Activated CD4-positive, alpha-beta memory T cell treated with anti-CD3 and anti-CD28 coated beads for 36 hours (primary cell): Measurements from ENCODE around the gene ABHD2. TPM values are rescaled to one million over a fixed set of nuclear protein-coding genes. Genes with fewer than 3 reads are reported as not detected.

ENCODE experiments used
- CTCF ChIA-PET: fragments of 350-600 bp; sonication (Branson Sonifier 250); formaldehyde crosslinking; loops from one replicate; lab custom pipeline; 2021; ENCODE audit warnings: antibody characterized with exemption, inconsistent platforms; lab: Charles Lee
- POLR2A ChIA-PET: fragments of 350-600 bp; sonication (Branson Sonifier 250); formaldehyde crosslinking; loops from one replicate; lab custom pipeline; 2021; ENCODE audit warnings: antibody characterized with exemption; lab: Charles Lee
- DNase-seq: peaks from one replicate; pipeline ENCODE4 v3.0.0-alpha.2; 2020
- H3K27ac Mint-ChIP-seq: one replicate; pipeline ENCODE4 v1.8.0; 2021; ENCODE audit warnings: mixed read lengths
- H3K27me3 Mint-ChIP-seq: one replicate; pipeline ENCODE4 v1.8.0; 2021; ENCODE audit warnings: mixed read lengths
- H3K36me3 Mint-ChIP-seq: one replicate; pipeline ENCODE4 v1.8.0; 2021; ENCODE audit warnings: mixed read lengths
- H3K4me1 Mint-ChIP-seq: one replicate; pipeline ENCODE4 v1.8.0; 2021; ENCODE audit warnings: low read depth, mixed read lengths
- H3K4me3 Mint-ChIP-seq: one replicate; pipeline ENCODE4 v1.8.0; 2021; ENCODE audit warnings: mild to moderate bottlenecking, mixed read lengths
- H3K9me3 Mint-ChIP-seq: one replicate; pipeline ENCODE4 v1.8.0; 2021; ENCODE audit warnings: mixed read lengths
- intact Hi-C: fragments of 100-400 bp; cut with micrococcal nuclease; formaldehyde crosslinking; loops from one replicate; pipeline ENCODE4 v1.15.1; 2023
- total RNA-seq, 2 experiments: library from RNA; stranded (reverse); gene quantifications; one replicate each; pipeline ENCODE4 v1.2.3, GENCODE V29; 2021

Gene ABHD2
- total RNA-seq, 2 experiments from 2014 or later: 36.0 to 38.5 TPM

GRCh38 chr15:89058376-89058775, 29.9 kb upstream of the ABHD2 start:
- ChIA-PET CTCF (interaction anchor here (0.7 to 12.1 kb wide), 28 partner anchors 9 to 179 kb away, joined by 3 to 276 read pairs (median 6); partner anchors contain the start of gene ABHD2), POLR2A (interaction anchor here (1.1 to 1.8 kb wide), 3 partner anchors 31 to 119 kb away, joined by 3 to 5 read pairs (median 3); no protein-coding TSS in a partner anchor)
- no peak overlapping the region for H3K27ac Mint-ChIP-seq
- DNase-seq: no peak
- H3K4me1 Mint-ChIP-seq: peaks cover 11% of the 10 kb centered on the region
- no peaks in the 10 kb centered on the region for H3K36me3 Mint-ChIP-seq
- no peak overlapping the region for H3K4me3 Mint-ChIP-seq
- H3K9me3 Mint-ChIP-seq: no peaks in the 10 kb centered on the region
- no peaks in the 10 kb centered on the region for H3K27me3 Mint-ChIP-seq
- intact Hi-C loops: loop anchor here (5.0 kb wide), 1 partner anchor 34 kb away; no protein-coding TSS in a partner anchor

DNA sequence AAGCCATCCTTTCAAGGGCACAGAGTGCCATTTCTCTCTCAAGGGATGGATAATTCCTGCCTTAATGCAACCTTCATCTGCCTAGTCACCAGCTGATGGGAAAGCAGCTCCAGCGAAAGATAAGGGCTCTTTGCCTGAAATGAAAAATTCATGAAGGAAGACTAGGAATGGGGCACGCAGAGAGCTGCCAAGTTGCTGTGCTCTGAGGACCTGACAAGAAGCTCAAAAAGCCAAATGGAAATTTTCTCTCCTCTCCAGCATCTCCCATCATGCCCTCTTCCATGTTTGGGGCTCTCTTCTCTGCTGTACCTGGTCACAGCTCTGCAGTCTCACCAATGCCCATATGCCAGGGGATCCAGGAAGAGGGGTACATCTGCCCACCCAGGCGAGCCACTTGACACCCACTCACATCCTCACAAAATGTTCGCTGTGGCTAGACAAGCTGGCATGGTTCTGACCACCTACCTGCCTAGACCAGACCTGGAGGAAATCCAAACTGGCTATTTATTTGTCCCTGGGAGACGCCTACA, 29.3 kb upstream of the ABHD2 start:
- Mint-ChIP-seq H3K36me3 (no peaks in the 10 kb centered on the region), H3K27ac (no peak overlapping the region), H3K27me3 (no peaks in the 10 kb centered on the region), H3K4me1 (peaks cover 11% of the 10 kb centered on the region), H3K4me3 (no peak overlapping the region), H3K9me3 (no peaks in the 10 kb centered on the region)
- intact Hi-C loops: loop anchor here (5.0 kb wide), 1 partner anchor 33 kb away; no protein-coding TSS in a partner anchor
- ChIA-PET CTCF (interaction anchor here (1.0 to 12.1 kb wide), 8 partner anchors 9 to 180 kb away, joined by 3 to 276 read pairs (median 14); partner anchors contain the start of gene ABHD2), POLR2A (interaction anchor here (1.5 to 1.8 kb wide), 2 partner anchors 109 to 119 kb away, joined by 3 to 5 read pairs; no protein-coding TSS in a partner anchor)
- no peak for DNase-seq

- no peak for DNase-seq
- POLR2A ChIA-PET: no interaction called here
- Mint-ChIP-seq H3K4me1 (peaks cover 12% of the 10 kb centered on the region), H3K4me3 (no peak overlapping the region), H3K9me3 (peaks cover 20% of the 10 kb centered on the region), H3K27ac (no peak overlapping the region), H3K27me3 (peaks cover 2% of the 10 kb centered on the region), H3K36me3 (peaks cover 16% of the 10 kb centered on the region)
- intact Hi-C loops: loop anchor here (5.0 kb wide), 1 partner anchor 101 kb away; no protein-coding TSS in a partner anchor
- CTCF ChIA-PET: interaction anchor here (1.4 to 2.4 kb wide), 2 partner anchors 9 to 112 kb away, joined by 3 to 13 read pairs; no protein-coding TSS in a partner anchor
Observed at GRCh38 chr15:89066280-89066679, 22.0 kb upstream of the ABHD2 start.

- intact Hi-C loops: loop anchor here (2.0 to 5.0 kb wide), 2 partner anchors 23 to 100 kb away; no protein-coding TSS in a partner anchor
- Mint-ChIP-seq H3K27me3 (peaks cover 2% of the 10 kb centered on the region), H3K4me1 (peaks cover 12% of the 10 kb centered on the region), H3K4me3 (no peak overlapping the region), H3K9me3 (peaks cover 20% of the 10 kb centered on the region), H3K27ac (peak overlapping the region; percentile 57), H3K36me3 (peaks cover 16% of the 10 kb centered on the region)
- ChIA-PET CTCF (interaction anchor here (0.9 to 2.4 kb wide), 7 partner anchors 9 to 103 kb away, joined by 3 to 13 read pairs (median 3); partner anchors contain the start of gene ABHD2), POLR2A (interaction anchor here (1.0 to 1.3 kb wide), 2 partner anchors 21 to 24 kb away, joined by 5 to 9 read pairs; partner anchors contain the start of gene ABHD2)
- no peak for DNase-seq
Observed at GRCh38 chr15:89067751-89068150, 20.5 kb upstream of the ABHD2 start.

DNA sequence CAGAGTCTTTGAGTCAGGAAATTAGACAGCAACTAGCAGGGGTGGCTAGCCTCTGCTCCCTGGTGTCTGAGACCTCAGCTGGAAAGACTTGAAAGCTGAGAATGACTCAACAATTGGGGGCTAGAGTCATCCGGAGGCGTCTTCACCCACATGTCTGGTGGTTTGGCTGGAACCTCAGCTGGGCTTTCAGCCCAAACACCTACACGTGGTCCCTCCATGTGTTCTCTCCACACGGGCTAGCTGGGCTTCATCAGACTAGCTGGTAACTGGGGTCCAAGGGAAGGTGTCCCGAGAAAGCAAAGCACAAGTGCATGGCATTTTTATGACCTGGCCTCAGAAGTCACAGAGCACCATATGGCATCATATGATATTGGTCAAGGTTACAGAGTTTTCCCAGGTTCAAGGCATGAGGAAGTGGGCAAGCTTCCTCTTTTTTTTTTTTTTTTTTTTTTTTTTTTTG, 19.9 kb upstream of the ABHD2 start:
- Mint-ChIP-seq H3K27ac (peak overlapping the region; percentile 57), H3K27me3 (peaks cover 2% of the 10 kb centered on the region), H3K4me1 (peaks cover 12% of the 10 kb centered on the region), H3K4me3 (no peak overlapping the region), H3K36me3 (peaks cover 16% of the 10 kb centered on the region), H3K9me3 (peaks cover 20% of the 10 kb centered on the region)
- POLR2A ChIA-PET: interaction anchor here (1.0 to 1.3 kb wide), 2 partner anchors 20 to 23 kb away, joined by 5 to 9 read pairs; partner anchors contain the start of gene ABHD2
- peak; percentile 78 for DNase-seq
- intact Hi-C loops: loop anchor here (2.0 to 5.0 kb wide), 2 partner anchors 22 to 99 kb away; no protein-coding TSS in a partner anchor
- CTCF ChIA-PET: interaction anchor here (0.6 to 2.4 kb wide), 8 partner anchors 9 to 103 kb away, joined by 3 to 13 read pairs (median 3); partner anchors contain the start of gene ABHD2

GRCh38 chr15:89070197-89071124, 17.8 kb upstream of the ABHD2 start:
- CTCF ChIA-PET: interaction anchor here (1.2 kb wide), 1 partner anchor 106 kb away, joined by 3 read pairs; no protein-coding TSS in a partner anchor

GRCh38 chr15:89071471-89071870, 16.8 kb upstream of the ABHD2 start:
- ChIA-PET POLR2A (no interaction called here), CTCF (interaction anchor here (0.8 to 1.2 kb wide), 2 partner anchors 14 to 105 kb away, joined by 3 to 4 read pairs; no protein-coding TSS in a partner anchor)
- Mint-ChIP-seq H3K4me1 (peaks cover 18% of the 10 kb centered on the region), H3K27me3 (no peaks in the 10 kb centered on the region), H3K27ac (no peak overlapping the region), H3K4me3 (no peak overlapping the region), H3K9me3 (peaks cover 14% of the 10 kb centered on the region), H3K36me3 (peaks cover 11% of the 10 kb centered on the region)
- no peak for DNase-seq
- intact Hi-C loops: no loop called here

More at GRCh38 chr15:89070197-89071124, 17.8 kb upstream of the ABHD2 start:
- Mint-ChIP-seq H3K27me3 (peaks cover 2% of the 10 kb centered on the region), H3K9me3 (peaks cover 20% of the 10 kb centered on the region), H3K4me3 (no peak overlapping the region), H3K36me3 (peaks cover 16% of the 10 kb centered on the region), H3K4me1 (peaks cover 17% of the 10 kb centered on the region), H3K27ac (no peak overlapping the region)
- no peak for DNase-seq
- intact Hi-C loops: no loop called here
- POLR2A ChIA-PET: no interaction called here

- peaks cover 5% of the 10 kb centered on the region for H3K9me3 Mint-ChIP-seq
- no peaks in the 10 kb centered on the region for H3K27me3 Mint-ChIP-seq
- intact Hi-C loops: no loop called here
- H3K4me1 Mint-ChIP-seq: peaks cover 19% of the 10 kb centered on the region
- ChIA-PET POLR2A (interaction anchor here (0.6 kb wide), 1 partner anchor 120 kb away, joined by 3 read pairs; no protein-coding TSS in a partner anchor), CTCF (interaction anchor here (0.8 to 1.9 kb wide), 4 partner anchors 11 to 99 kb away, joined by 3 to 8 read pairs (median 4); no protein-coding TSS in a partner anchor)
- peaks cover 3% of the 10 kb centered on the region for H3K36me3 Mint-ChIP-seq
- H3K27ac Mint-ChIP-seq: no peak overlapping the region
- H3K4me3 Mint-ChIP-seq: no peak overlapping the region
- no peak for DNase-seq
Observed at GRCh38 chr15:89072277-89072869, 15.9 kb upstream of the ABHD2 start.

DNA sequence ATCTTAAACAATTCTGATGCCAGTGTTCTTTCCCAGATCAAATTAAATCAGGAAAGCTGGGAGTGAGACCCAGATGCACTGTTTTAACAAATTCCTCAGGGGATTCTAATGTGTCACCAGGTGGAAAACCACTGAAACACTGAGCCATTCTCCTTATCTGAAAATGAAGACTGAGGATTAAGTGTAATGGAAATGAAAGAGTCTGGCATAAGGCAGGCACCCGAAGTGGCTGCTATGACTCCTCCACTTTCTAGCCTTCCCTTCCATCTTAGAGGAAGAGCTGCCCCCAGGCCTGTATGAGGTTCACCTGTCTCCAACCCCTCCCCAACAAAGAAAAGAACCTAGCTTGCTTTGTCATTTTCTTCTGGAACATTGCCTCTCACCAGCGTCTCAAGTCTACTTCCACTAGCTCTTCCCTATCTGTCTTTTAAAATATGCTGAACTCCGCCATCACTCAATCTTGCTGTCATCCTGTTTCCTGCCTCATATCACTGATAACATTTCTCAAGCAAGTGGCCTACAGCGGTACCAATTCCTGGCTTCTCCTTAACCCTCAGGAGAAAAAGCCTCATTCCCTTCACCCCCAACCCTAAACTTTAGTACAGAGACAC, 13.7 kb upstream of the ABHD2 start:
- no peak for DNase-seq

GRCh38 chr15:89075101-89075640, 13.1 kb upstream of the ABHD2 start:
- peaks cover 15% of the 10 kb centered on the region for H3K4me1 Mint-ChIP-seq
- no peak overlapping the region for H3K4me3 Mint-ChIP-seq
- ChIA-PET POLR2A (no interaction called here), CTCF (interaction anchor here (0.7 to 2.6 kb wide), 3 partner anchors 16 to 103 kb away, joined by 3 to 9 read pairs (median 4); no protein-coding TSS in a partner anchor)
- H3K9me3 Mint-ChIP-seq: no peaks in the 10 kb centered on the region
- no peaks in the 10 kb centered on the region for H3K36me3 Mint-ChIP-seq
- no peak overlapping the region for H3K27ac Mint-ChIP-seq
- H3K27me3 Mint-ChIP-seq: no peaks in the 10 kb centered on the region
- intact Hi-C loops: no loop called here
- no peak for DNase-seq

More for the DNA sequence above, 13.7 kb upstream of the ABHD2 start:
- ChIA-PET POLR2A (no interaction called here), CTCF (interaction anchor here (0.6 to 2.6 kb wide), 7 partner anchors 15 to 132 kb away, joined by 3 to 9 read pairs (median 4); no protein-coding TSS in a partner anchor)
- H3K4me3 Mint-ChIP-seq: no peak overlapping the region
- intact Hi-C loops: no loop called here
- no peaks in the 10 kb centered on the region for H3K36me3 Mint-ChIP-seq
- no peak overlapping the region for H3K27ac Mint-ChIP-seq
- H3K9me3 Mint-ChIP-seq: no peaks in the 10 kb centered on the region
- peaks cover 15% of the 10 kb centered on the region for H3K4me1 Mint-ChIP-seq
- H3K27me3 Mint-ChIP-seq: no peaks in the 10 kb centered on the region
